K562 (cell line): ENCODE data around the gene HPCA. TPM values are rescaled to one million over a fixed set of nuclear protein-coding genes. Genes with fewer than 3 reads are reported as not detected.

Source experiments
- CBX2 ChIP-seq: fragments of 200-600 bp; sonication (generic); IDR thresholded peaks from one replicate; pipeline ENCODE4 v1.6.1; 2012; ENCODE audit warnings: mild to moderate bottlenecking, low read length, inconsistent platforms; ENCODE audit not compliant: insufficient read depth, poor library complexity, severe bottlenecking
- CBX8 ChIP-seq: fragments of 200-600 bp; sonication (generic); IDR thresholded peaks from 2 replicates; pipeline ENCODE4 v1.6.1; 2012; ENCODE audit warnings: borderline replicate concordance, mixed run types, low read depth, mild to moderate bottlenecking, moderate library complexity, mixed read lengths, low read length, control low read depth, inconsistent platforms; ENCODE audit not compliant: poor library complexity, severe bottlenecking; ENCODE audit errors: extremely low read depth
- FIP1L1 ChIP-seq: fragments of 200-400 bp; formaldehyde crosslinking; IDR thresholded peaks from 2 replicates; pipeline ENCODE4 v1.6.1; 2018; ENCODE audit warnings: mild to moderate bottlenecking, low read depth, low read length; ENCODE audit not compliant: poor library complexity, severe bottlenecking
- FOXK2 ChIP-seq, 2 experiments: fragments of 450-650 bp; IDR thresholded peaks in 1 of 2; conservative IDR thresholded peaks in 1 of 2; 2 replicates each; pipeline ENCODE4 v1.6.1; 2016; ENCODE audit warnings: low read depth in 2 of 2, mild to moderate bottlenecking in 1 of 2
- HMG20B ChIP-seq: fragments of 250-450 bp; sonication (Bioruptor Pico); IDR thresholded peaks from 2 replicates; pipeline ENCODE4 v1.5.0; 2021; ENCODE audit warnings: mild to moderate bottlenecking
- JUND ChIP-seq, 2 experiments: IDR thresholded peaks; 2 replicates in 1 of 2; 3 replicates in 1 of 2; pipeline ENCODE4 v1.6.1; 2011; ENCODE audit warnings: borderline replicate concordance in 2 of 2, low read depth in 2 of 2, low read length in 2 of 2, improper control_type of control experiment in 1 of 2, missing biosample characterization in 1 of 2, missing genetic modification characterization in 1 of 2, missing genetic modification reagents in 1 of 2
- L3MBTL2 ChIP-seq: fragments of 450-650 bp; IDR thresholded peaks from 2 replicates; pipeline ENCODE4 v1.6.1; 2016; ENCODE audit warnings: mild to moderate bottlenecking, moderate library complexity
- PCBP1 ChIP-seq: fragments of 200-400 bp; formaldehyde crosslinking; IDR thresholded peaks from 2 replicates; pipeline ENCODE4 v1.6.1; 2018; ENCODE audit warnings: mild to moderate bottlenecking, low read depth, low read length; ENCODE audit not compliant: poor library complexity, severe bottlenecking
- POLR3G ChIP-seq: IDR thresholded peaks from 2 replicates; pipeline ENCODE4 v1.6.1; 2011; ENCODE audit not compliant: insufficient read length, insufficient replicate concordance; ENCODE audit errors: extremely low read depth
- PURB ChIP-seq: sonication (generic); formaldehyde crosslinking; IDR thresholded peaks from 2 replicates; pipeline ENCODE4 v1.9.0; 2021; ENCODE audit warnings: low read depth, mild to moderate bottlenecking, missing genetic modification reagents
- TAL1 ChIP-seq: fragments of 450-650 bp; IDR thresholded peaks from 2 replicates; pipeline ENCODE4 v1.6.1; 2016; ENCODE audit warnings: mild to moderate bottlenecking
- TEAD2 ChIP-seq: fragments of 450-650 bp; IDR thresholded peaks from 2 replicates; pipeline ENCODE4 v1.6.1; 2016; ENCODE audit warnings: missing genetic modification characterization, control low read depth, missing compliant biosample characterization
- ZEB2 ChIP-seq: fragments of 450-650 bp; IDR thresholded peaks from 2 replicates; pipeline ENCODE4 v1.6.1; 2016
- ZNF41 ChIP-seq: fragments of 250-450 bp; sonication (Bioruptor Pico); conservative IDR thresholded peaks from 2 replicates; pipeline ENCODE4 v1.4.0; 2020; ENCODE audit warnings: mild to moderate bottlenecking
- ZSCAN32 ChIP-seq: fragments of 450-650 bp; formaldehyde crosslinking; IDR thresholded peaks from 2 replicates; pipeline ENCODE4 v1.4.0; 2020; ENCODE audit warnings: mild to moderate bottlenecking, moderate library complexity
- polyA plus RNA-seq, 8 experiments: library from polyadenylated mRNA; depleted of rRNA in 4 of 8; stranded (reverse) in 5 of 8; unstranded in 3 of 8; fragments of >200 nt; fragmentation: Nextera tagmentation in 2 of 8; fragmentation: Illumina TruSeq in 1 of 8; extraction: Ambion mirVana in 2 of 8; extraction: Trizol in 1 of 8; gene quantifications; 2 replicates each; pipeline versions ENCODE4 v1.2.1 to v1.2.3, GENCODE V29; 2011 to 2014; ENCODE audit warnings: inconsistent platforms in 1 of 8, missing spikeins in 1 of 8
- total RNA-seq, 7 experiments: library from RNA; depleted of rRNA in 6 of 7; stranded (reverse); fragments of >200 nt in 6 of 7; fragmentation: Illumina TruSeq in 2 of 7; extraction: Trizol in 2 of 7; gene quantifications; 2 replicates each; pipeline versions ENCODE4 v1.2.1 to v1.2.3, GENCODE V29; 2011 to 2021; ENCODE audit warnings: low replicate concordance in 1 of 7
- TF ChIP-seq, protein P1 (sequence below), 2 experiments: IDR thresholded peaks in 1 of 2; conservative IDR thresholded peaks in 1 of 2; 2 replicates each; pipeline ENCODE4 v1.6.1; 2016; ENCODE audit warnings: low read depth in 2 of 2, mild to moderate bottlenecking in 1 of 2, missing compliant biosample characterization in 1 of 2, missing genetic modification characterization in 1 of 2, moderate library complexity in 1 of 2
- TF ChIP-seq, protein P2 (sequence below): fragments of 450-650 bp; IDR thresholded peaks from 2 replicates; pipeline ENCODE4 v1.6.1; 2016; ENCODE audit warnings: antibody characterized with exemption
- TF ChIP-seq, protein P3 (sequence below): sonication (generic); formaldehyde crosslinking; IDR thresholded peaks from 2 replicates; pipeline ENCODE4 v1.8.0; 2022; ENCODE audit warnings: mild to moderate bottlenecking, missing genetic modification reagents, borderline replicate concordance

The HPCA gene
- total and polyA plus RNA-seq, 9 of the 15 experiments (the other 6 are each of a cell fraction or from before 2014, with no cell fraction given): not detected

GRCh38 chr1:32886004-32886827, at the start of gene HPCA (continued):
- TF ChIP-seq L3MBTL2 (no peak), FIP1L1 (peak; percentile 96), FOXK2 (conservative IDR thresholded peaks at IDR 0.05 in 1 of 2, IDR thresholded peaks at IDR 0.05 in 1 of 2; ENCODE audit: low read depth in 2 of 2) (no peak), TAL1 (no peak), TEAD2 (tag) (no peak), POLR3G (no peak), ZSCAN32 (CRISPR knock-in tag) (no peak), HMG20B (CRISPR knock-in tag) (no peak), CBX8 (no peak), PURB (no peak), ZEB2 (no peak), CBX2 (no peak), ZNF41 (CRISPR knock-in tag) (0 out of 2 replicates have a peak, but pooled peaks have one; percentile 54), PCBP1 (peak; percentile 57), JUND (IDR thresholded peaks at IDR 0.05; ENCODE audit: borderline replicate concordance, low read depth, low read length) (peak; percentile 44), JUND (tag; IDR thresholded peaks at IDR 0.05; ENCODE audit: borderline replicate concordance, low read depth, low read length) (no peak; the same call in 2 of the 3 replicates)
- TF ChIP-seq, protein P1, sequence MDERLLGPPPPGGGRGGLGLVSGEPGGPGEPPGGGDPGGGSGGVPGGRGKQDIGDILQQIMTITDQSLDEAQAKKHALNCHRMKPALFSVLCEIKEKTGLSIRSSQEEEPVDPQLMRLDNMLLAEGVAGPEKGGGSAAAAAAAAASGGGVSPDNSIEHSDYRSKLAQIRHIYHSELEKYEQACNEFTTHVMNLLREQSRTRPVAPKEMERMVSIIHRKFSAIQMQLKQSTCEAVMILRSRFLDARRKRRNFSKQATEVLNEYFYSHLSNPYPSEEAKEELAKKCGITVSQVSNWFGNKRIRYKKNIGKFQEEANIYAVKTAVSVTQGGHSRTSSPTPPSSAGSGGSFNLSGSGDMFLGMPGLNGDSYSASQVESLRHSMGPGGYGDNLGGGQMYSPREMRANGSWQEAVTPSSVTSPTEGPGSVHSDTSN (CRISPR knock-in tag; IDR thresholded peaks at IDR 0.05; ENCODE audit: low read depth): peak; percentile 78
- TF ChIP-seq, protein P1 (tag; conservative IDR thresholded peaks at IDR 0.05; ENCODE audit: low read depth): no peak
- TF ChIP-seq, protein P2, sequence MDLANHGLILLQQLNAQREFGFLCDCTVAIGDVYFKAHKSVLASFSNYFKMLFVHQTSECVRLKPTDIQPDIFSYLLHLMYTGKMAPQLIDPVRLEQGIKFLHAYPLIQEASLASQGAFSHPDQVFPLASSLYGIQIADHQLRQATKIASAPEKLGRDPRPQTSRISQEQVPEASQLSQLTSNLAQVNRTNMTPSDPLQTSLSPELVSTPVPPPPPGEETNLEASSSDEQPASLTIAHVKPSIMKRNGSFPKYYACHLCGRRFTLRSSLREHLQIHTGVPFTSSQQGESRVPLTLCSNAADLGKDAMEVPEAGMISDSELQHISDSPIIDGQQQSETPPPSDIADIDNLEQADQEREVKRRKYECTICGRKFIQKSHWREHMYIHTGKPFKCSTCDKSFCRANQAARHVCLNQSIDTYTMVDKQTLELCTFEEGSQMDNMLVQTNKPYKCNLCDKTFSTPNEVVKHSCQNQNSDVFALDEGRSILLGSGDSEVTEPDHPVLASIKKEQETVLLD: no peak
- TF ChIP-seq, protein P3, sequence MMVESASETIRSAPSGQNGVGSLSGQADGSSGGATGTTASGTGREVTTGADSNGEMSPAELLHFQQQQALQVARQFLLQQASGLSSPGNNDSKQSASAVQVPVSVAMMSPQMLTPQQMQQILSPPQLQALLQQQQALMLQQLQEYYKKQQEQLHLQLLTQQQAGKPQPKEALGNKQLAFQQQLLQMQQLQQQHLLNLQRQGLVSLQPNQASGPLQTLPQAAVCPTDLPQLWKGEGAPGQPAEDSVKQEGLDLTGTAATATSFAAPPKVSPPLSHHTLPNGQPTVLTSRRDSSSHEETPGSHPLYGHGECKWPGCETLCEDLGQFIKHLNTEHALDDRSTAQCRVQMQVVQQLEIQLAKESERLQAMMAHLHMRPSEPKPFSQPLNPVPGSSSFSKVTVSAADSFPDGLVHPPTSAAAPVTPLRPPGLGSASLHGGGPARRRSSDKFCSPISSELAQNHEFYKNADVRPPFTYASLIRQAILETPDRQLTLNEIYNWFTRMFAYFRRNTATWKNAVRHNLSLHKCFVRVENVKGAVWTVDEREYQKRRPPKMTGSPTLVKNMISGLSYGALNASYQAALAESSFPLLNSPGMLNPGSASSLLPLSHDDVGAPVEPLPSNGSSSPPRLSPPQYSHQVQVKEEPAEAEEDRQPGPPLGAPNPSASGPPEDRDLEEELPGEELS (CRISPR knock-in tag): peak; percentile 99
